GM21576 (cell line): ENCODE results near the gene CST4.
A peak's percentile ranks its signal among the peaks of the same experiment; 100 is the strongest.
"Not testable (repeated sequence)": the region's sequence is repeated elsewhere in the genome, so short reads cannot be mapped to it uniquely, and the experiment has no call there.

Source experiments
- ATAC-seq: cut with Tn5 transposase; IDR thresholded peaks from one replicate; pipeline ENCODE4 v1.9.1; 2021; ENCODE audit warnings: mild to moderate bottlenecking, moderate library complexity; ENCODE audit not compliant: unreplicated experiment

Gene CST4, protein sequence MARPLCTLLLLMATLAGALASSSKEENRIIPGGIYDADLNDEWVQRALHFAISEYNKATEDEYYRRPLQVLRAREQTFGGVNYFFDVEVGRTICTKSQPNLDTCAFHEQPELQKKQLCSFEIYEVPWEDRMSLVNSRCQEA

DNA sequence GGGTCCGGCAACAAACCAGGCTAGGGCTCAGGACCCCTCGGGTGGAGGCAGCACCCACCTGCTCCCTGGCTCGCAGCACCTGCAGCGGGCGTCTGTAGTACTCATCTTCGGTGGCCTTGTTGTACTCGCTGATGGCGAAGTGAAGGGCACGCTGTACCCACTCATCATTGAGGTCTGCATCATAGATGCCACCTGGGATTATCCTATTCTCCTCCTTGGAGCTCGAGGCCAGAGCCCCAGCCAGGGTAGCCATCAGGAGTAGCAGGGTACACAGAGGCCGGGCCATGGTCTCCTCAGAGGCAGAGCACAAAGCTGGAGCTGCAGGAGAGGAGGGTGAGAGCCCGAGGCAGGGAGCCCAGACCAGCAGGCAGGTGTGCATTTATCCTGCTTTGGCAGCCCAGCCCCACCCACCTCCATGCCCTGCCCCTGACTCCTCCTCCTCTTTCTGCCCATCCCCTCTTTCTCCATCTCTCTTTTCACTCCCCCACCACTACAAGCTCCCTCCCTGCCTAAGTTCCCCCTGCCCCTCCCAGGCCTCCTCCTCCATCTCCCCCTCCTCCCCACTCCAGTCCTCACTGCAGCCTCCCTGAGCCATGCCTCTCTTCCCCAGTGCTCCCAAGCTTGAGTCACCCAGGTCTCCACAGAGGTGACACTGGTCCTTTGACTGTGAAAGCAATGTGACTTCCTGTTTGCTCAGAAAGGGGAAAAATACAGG, at the start of gene CST4:
Gene CST4 (minus strand): TSS at position 355 of the 715 bp plus-strand sequence. CDS start 69 bp downstream, at position 286.
- ATAC-seq = not testable (repeated sequence)

DNA sequence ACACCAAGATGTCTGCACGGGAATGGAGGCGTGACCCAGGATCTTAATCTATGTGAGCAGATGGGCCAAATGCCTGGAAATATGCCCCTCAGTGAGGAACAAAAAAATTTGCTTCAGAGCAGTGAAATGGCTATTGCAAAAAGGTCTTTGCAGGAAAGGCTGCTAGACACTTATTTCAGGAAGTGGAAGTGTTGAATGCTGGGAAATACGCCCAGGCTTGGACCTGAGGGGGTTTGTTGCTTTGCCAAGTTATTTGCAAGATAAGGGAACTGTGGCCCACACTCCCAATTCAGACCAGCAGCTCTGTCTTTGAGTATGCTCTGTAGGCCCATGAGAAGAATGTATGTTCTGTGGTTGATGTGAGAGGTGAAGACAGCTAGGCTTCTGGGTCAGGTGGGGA, 46.6 kb upstream of the CST4 start:
- ATAC-seq = not testable (repeated sequence)

DNA sequence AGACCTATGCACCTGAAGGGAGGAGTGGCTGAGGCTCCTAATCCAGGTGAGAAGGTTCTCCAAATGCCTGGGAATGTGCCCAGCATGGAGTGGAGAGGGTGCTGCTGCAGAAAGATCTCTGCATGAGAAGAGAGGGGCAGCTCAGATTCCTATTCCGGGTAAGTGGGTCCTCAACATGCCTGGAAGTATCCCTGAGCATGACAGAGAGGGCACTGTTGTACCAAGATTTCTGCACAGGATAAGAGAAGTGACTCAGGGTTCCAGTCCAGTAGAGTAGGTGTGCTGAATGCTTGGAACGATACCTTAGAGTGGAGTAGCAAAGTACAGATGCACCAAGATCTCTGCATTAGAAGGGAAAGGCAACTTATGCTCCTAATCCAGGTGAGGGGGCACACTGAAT, 46.1 kb upstream of the CST4 start:
- ATAC-seq = not testable (repeated sequence)

DNA sequence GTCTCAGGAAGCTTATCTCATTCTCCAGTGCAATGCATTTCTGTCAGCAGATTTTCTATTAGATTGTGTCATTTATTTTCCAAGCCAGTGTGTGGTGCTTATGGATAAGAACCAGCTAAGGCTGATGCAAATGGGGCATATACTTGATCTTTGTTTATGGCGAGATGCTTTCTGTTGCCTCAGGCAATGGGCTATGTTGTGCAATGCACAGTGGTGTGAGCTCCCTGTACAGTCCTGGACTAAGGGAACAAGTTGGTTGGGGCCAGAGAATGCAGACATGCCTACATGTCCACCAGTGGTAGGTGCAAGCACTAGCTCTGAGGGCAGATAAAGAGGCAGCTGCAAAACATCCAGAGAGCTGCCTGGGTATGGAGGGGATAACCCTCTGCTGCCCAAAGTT, 45.6 kb upstream of the CST4 start:
- not testable (repeated sequence) for ATAC-seq

DNA sequence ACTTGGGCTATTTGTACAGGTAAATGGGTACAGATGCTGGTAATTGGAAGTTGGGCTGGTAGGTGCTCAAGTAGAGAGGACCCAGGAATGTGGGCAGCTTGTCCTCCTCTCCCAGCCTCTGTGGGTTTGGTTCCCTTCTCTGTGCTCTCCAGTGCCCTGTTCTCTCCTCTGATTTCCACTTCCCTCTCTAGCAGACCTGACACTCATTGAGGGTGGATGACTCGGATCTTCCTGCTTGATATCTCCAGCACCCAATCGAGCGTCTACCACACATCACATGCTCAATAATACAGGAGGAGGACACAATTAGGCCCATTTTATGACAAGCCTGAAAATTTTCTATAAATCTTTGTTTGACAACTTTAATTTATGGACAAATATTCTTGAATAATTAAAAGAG, 38.2 kb upstream of the CST4 start:
- no peak for ATAC-seq

DNA sequence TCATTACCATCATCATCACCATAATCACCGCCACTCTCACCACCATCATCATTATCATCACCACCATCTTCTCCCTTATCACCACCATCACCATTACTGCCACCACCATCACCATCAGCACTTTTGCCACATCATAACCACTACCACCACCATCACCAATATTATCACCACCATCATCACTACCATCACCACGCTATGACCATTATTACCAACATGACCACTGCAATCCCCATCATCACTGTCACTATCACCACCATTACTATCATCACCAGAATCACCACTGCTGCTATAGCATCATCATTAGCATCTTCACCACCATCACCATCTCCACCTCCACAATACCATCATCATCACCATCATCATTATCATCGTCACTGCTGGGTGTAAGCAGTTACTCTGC, 36.3 kb upstream of the CST4 start:
- no peak for ATAC-seq

DNA sequence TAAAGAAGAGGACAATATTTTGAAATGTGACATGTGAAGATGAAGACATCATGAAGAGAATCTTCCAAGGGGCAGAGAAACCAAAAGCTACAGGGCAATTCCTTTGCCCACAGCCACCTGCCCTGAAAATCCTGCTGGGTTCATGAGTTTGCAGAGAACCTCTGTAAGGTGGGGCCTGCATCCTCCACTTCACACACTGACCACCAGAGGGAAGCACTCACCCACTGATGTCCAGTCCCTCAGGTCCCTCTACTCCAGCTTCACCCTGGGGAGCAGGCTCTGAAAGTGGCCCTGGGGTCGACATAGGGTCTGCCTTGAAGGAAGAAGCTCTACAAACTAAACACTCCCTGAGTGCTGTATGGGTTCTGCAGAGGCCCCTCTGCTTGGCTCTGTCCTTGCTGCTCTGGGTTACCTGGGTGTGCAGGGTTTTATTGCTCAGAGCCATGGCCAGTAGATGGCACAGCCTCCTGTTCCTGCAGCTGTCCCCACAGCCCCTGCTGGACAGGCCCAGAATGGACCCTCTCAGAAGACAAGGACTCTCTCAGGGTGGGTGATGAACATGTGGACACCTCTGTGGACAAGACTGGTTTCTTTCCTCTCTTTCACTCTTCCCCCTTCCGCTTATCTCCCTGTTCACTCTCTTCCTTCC, 34.9 kb upstream of the CST4 start:
- ATAC-seq = peak; percentile 72

DNA sequence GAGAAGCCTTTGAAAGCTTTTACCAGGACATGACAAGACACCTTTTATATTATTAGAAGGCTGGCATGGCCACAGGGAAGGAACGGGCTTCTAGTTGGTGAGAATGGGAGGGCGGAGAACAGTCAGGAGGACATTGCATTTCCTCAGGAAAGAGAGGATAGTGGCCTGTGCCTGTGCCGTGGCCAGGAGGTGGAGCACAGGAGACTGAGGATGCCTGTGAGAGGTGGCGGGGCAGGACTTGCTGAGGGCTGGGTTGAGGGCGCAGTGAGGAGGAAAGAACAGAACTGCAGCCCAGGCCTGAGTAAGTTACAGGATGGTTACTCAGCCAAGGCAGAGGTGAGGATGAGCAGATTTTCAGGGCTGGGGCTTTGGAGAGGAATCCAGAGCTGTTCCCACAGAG, 34.0 kb upstream of the CST4 start:
- not testable (repeated sequence) for ATAC-seq

DNA sequence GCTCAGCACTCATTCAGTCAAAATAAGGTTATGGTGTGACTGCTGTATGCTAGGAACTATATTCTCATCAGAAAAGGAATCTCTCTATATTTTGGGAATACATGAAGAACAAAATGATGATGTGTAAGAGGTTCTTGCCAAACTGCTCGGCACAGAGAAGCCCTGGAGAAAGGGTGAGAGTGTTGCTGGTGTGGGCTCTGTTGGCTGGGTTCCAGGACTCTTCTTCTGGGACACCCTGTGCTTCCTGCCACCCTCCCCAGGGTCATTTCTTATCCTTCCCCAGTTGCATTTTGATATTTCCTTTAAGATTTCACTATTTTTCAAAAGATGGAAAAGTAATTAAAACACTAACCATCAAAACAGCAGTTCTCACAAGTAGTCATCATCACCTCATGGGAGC, 33.1 kb upstream of the CST4 start:
- no peak for ATAC-seq

DNA sequence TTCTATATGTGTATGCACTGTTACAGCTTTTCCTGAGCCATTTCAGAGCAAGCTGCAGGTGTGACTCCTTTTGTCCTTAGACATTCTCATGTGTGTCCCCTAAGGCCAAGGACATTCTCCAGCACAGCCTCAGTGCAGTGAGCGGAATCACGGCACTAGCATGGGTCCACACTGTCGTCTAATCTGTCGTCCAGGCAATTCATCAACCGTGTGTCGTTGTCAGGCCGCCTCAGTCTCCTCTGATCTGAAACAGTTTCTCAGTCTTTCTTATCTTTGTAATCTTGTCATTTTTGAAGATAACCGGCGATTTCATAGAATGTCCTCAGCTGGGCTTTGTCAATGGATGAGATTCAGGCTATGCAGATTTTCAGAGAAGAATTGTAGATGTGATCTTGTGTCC, 30.5 kb upstream of the CST4 start:
- ATAC-seq = not testable (repeated sequence)

DNA sequence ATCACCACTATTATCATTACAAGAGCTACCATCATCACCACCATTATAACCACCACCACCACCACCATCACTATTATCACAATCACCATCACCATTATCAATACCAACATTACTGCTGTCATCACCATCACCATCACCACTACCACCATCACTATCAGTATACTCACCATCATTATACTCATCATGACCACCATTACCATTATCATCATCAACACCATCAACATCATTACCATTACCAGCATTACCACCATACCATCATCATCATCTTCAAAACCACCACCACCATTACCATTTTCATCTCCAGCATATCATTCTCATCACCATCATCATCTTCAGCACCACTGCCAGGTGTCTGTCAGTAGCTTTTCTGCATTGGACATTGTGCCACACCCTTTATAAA, 22.9 kb upstream of the CST4 start:
- not testable (repeated sequence) for ATAC-seq

DNA sequence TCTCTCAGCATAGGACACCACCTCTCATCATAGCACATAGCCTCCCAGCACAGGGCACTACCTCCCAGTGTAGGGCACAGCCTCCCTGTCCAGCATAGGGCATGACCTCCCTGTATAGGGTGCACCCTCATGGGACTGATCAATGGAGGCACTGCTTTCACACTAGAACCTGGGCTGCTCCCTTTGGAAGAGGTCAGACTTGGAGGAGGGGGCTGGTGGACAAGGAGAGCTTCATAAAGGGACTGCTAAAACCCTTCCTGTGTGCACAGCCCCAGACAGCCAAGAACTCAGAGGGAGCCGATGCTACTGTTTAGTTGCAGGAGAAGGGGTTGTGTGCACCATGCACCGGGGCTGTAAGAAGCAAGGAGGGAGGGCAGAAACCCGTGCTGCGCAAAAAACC, 21.9 kb upstream of the CST4 start:
- no peak for ATAC-seq

DNA sequence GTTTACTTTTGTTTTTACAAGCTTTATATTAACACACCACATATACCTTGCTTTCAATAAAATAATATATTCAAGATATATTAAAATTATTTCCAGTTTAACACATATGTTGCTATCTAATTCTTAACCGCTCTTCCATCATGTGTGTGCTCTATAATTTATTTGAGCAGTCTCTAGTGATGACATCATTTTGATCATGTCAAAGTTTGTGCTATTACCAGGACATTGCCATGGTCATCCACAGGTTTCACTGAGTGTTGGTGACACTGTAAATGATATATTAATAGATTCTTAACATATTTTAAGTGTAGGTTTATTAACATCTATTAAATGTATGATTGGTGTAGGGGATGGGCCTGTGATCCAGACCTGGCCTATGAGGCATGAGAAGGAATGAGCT, 17.1 kb upstream of the CST4 start:
- ATAC-seq = no peak

DNA sequence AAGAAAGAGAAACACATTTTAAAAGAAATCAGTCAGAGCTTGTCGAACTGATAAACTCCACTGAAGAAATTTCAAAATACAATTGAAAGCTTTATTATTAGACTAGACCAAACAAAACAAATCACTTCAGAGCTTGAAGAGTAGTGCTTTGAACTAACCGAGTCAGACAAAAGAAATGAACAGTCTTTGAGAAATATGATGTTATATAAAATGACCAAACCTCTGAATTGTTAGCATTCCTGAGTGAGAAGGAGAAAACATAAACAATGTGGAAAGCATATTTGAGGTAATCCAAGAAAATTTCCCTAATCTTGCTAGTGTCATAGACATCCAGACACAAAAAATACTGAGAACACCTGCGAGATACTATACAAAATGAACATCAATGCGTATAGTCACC, 13.2 kb upstream of the CST4 start:
- no peak for ATAC-seq

DNA sequence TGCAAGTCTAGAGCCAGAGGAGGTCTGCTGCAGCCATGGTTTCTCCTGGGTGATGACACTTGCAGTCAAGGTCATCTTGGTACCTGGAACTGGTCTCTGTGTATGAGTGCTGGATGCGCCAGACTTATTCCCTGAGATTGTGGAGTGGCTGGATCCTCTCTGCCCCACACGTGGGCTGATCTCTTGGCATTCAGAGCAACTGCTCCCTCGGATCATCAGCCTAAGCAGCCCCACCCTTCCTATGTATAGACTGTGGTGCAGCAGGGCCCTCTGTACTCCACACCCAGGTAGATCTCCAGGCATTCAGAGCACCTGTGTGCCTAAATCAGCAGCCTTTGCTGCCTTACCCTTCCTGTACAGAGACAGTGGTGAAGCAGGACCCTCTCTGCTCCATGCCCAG, 12.1 kb upstream of the CST4 start:
- no peak for ATAC-seq

DNA sequence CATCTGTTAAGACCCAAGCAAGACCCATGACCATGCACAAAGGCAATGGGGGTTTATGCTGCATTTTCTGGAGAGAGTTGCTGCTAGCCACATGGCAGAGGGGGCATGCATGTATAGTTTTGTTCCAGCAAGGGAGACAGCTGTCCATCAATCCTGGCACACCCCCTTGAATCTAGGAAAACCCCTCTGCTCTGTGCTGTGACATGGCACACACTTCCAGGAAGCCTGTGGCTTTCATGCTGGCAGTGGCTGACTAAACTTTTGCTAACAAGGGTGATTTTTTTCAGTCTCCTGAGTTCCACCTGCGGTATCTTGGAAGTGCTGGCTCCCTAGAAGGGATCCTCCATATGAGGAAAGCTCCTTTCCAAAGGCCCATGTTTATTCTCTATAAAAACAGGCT, 9.1 kb upstream of the CST4 start:
- ATAC-seq = no peak

DNA sequence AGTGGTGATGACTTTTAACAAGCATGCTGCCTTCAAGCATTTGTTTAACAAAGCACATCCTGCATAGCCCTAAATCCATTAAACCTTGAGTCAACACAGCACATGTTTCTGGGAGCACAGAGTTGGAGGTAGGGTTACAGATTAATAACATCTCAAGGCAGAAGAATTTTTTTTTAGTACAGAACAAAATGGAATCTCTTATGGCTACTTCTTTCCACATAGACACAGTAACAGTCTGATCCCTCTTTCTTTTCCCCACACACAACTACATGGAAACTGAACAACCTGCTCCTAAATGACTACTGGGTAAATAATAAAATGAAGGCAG, 6.2 kb upstream of the CST4 start:
- not testable (repeated sequence) for ATAC-seq

DNA sequence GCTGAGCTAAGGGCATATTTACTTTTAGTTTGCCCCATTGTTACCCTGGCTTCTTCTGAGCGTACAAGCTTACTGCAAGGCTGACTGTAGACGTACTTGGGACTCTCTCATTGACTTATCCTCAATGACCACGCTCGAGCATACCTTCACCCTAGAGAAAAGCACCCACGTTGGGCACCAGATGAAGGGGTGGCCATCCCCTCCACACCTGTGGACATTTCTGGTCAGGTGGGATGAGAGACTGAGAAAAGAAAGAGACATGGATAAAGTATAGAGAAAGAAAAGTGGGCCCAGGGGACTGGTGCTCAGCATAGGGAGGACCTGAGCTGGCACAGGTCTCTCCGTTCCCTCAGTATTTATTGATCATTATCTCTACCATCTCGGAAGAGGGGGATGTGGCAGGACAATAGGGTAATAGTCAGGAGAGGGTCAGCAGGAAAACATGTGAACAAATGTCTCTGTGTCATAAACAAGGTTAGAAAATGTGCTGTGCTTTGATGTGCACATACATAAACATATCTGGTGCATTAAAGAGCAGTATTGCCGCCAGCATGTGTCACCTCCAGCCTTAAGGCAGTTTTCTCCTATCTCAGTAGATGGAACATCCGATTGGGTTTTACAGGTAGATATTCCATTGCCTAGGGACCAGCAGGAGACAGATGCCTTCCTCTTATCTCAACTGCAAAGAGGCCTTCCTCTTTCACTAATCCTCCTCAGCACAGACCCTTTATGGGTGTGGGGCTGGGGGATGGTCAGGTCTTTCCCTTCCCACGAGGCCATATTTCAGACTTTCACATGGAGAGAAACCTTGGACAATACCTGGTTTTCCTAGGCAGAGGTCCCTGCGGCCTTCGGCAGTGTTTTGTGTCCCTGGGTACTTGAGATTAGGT, 5.6 kb upstream of the CST4 start:
- ATAC-seq = not testable (repeated sequence)

DNA sequence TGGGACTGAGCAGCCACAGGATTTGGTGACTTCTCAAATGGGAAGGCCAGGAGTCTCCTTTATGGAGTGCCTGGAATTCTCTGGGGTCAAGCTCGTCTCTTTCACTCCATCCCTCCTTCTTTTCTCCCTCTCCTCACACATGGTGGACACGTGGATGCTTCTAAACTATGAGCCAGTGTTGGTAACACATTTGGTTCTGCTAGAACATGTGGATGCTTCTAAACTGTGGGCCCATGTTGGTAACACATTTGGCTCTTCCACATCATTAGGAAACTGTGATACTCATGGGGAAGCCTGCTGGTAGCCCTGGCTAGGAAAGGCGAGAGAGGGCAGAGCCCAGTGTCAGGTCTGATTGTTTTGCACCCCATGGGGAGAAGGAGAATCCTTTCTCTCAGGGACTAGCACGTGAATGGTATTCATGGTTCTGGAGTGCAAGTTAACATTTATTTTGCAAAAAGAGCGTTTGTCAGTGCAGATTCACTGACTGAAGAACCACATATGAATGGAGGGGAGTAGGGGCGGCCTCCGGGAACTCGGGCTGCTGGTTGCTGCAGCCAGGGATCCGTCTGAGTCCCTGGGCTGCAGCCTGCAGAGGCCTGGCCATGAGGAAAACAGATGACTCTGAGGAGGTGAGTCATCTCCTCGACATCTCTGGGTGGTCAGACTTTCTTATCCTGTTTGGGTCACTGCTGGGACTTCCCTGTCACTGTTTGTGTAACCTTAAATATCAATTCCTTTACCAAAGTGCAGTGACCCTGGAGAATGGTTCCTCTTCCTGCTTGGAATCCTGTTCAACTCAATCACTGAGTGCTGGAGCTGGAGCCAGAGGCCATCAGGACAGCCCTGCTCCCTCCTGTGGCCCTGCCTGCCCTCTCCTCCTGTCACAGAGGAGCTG, 4.1 kb upstream of the CST4 start:
- ATAC-seq = not testable (repeated sequence)

DNA sequence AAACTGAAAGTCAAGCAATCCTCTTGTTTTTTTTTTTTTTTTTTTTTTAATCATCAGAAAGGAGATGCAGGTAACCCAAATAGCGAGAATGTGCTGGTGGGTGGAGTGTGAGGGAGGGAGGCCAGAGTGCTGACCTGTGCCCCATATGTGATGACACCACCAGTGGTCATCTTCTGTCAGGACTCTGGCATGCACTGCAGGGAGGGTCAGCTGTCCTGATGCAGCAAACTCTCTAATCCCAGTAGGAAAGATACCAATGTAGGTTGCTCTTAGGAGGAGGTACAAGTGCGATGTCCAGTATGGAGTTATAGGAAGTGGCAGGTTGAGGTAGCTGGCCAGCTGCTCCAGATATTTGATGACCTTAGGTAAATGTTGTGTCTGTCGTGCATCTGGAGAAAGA, 2.8 kb upstream of the CST4 start:
- ATAC-seq = no peak
